ENCODE data around the gene TEX11.

GRCh38 chrX:70852294-70852693, 56.2 kb downstream of the TEX11 start:
- TF ChIP-seq, protein P1, sequence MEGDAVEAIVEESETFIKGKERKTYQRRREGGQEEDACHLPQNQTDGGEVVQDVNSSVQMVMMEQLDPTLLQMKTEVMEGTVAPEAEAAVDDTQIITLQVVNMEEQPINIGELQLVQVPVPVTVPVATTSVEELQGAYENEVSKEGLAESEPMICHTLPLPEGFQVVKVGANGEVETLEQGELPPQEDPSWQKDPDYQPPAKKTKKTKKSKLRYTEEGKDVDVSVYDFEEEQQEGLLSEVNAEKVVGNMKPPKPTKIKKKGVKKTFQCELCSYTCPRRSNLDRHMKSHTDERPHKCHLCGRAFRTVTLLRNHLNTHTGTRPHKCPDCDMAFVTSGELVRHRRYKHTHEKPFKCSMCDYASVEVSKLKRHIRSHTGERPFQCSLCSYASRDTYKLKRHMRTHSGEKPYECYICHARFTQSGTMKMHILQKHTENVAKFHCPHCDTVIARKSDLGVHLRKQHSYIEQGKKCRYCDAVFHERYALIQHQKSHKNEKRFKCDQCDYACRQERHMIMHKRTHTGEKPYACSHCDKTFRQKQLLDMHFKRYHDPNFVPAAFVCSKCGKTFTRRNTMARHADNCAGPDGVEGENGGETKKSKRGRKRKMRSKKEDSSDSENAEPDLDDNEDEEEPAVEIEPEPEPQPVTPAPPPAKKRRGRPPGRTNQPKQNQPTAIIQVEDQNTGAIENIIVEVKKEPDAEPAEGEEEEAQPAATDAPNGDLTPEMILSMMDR (IDR thresholded peaks at IDR 0.05 in 2 of 3, conservative IDR thresholded peaks at IDR 0.05 in 1 of 3; ENCODE audit: insufficient read depth in 2 of 3, low read depth in 1 of 3, low read length in 3 of 3): no peak
- no peak for TF ChIP-seq ZNF12 (CRISPR knock-in tag; IDR thresholded peaks at IDR 0.05)
- TF ChIP-seq SETDB1 (IDR thresholded peaks at IDR 0.05; ENCODE audit: low read length): no peak

Measured in K562 (cell line).